Body of pancreas (tissue), 4 donors: ENCODE results near the gene KLHL30.

Experiments
- CTCF ChIP-seq, 7 experiments: fragments of 450-650 bp in 4 of 7; fragments of 200-600 bp in 3 of 7; sonication (generic) in 3 of 7; IDR thresholded peaks; one replicate each; pipeline ENCODE4 v1.5.1; 2016 to 2019; ENCODE audit warnings: antibody characterized with exemption in 7 of 7
- POLR2A ChIP-seq, 3 donors: fragments of 450-650 bp; IDR thresholded peaks; one replicate each; pipeline ENCODE4 v1.6.1; 2016; ENCODE audit warnings: antibody characterized with exemption in 3 of 3, mild to moderate bottlenecking in 2 of 3

DNA sequence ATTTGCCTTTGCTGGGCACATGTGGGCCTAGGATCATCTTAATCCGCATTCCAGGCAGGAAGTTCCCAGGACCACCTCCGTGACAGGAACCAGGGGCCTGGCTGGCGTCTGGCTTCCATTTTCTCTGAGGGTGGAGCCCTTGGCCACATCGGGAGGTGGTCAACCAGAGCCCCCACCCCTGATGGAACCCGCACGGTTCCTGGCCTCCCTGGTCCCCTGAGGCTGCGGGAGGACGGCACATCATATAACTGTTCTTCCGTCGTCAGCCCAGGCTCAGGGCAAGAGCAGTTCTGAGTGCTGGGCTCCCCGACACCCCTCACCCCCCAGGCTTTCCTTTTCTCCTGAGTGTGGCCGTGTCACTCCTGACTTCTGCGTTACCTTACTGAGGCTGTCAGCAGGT is 24.9 kb upstream of the KLHL30 start:
- TF ChIP-seq CTCF (IDR thresholded peaks at IDR 0.05): no peak
- TF ChIP-seq POLR2A (IDR thresholded peaks at IDR 0.05): no peak
